G401 (cell line): Measurements from ENCODE around the gene LHFPL6. TPM values are rescaled to one million over a fixed set of nuclear protein-coding genes. Genes with fewer than 3 reads are reported as not detected.
A peak's percentile ranks its signal among the peaks of the same experiment; 100 is the strongest.

Experiments used
- DNase-seq: peaks from one replicate; pipeline ENCODE4 v3.0.0-alpha.2; 2015; ENCODE audit warnings: low spot score
- in situ Hi-C: cut with HindIII; loops from 2 replicates; pipeline ENCODE4 v1.10.0; 2016; ENCODE audit warnings: low sequenced_read_pairs, mixed read lengths
- total RNA-seq: library from RNA; depleted of rRNA; stranded (reverse); fragments of >200 nt; shearing (Covaris generic); gene quantifications from 2 replicates; pipeline ENCODE4 v1.2.3, GENCODE V29; 2014

LHFPL6 gene
- total RNA-seq, 1 experiment from 2014 or later = not detected

- in situ Hi-C loops = no loop called here
- DNase-seq = no peak
Observed at GRCh38 chr13:39378306-39378705, 224.7 kb downstream of the LHFPL6 start.

- in situ Hi-C loops = no loop called here
- DNase-seq = no peak
Observed at GRCh38 chr13:39377699-39378098, 225.3 kb downstream of the LHFPL6 start.

GRCh38 chr13:39376076-39376475 lies 226.9 kb downstream of the LHFPL6 start:
- in situ Hi-C loops = no loop called here

GRCh38 chr13:39375601-39376000 lies 227.4 kb downstream of the LHFPL6 start:
- in situ Hi-C loops = no loop called here
- no peak for DNase-seq

More at GRCh38 chr13:39376076-39376475, 226.9 kb downstream of the LHFPL6 start:
- DNase-seq = peak; percentile 63

- in situ Hi-C loops = no loop called here
- DNase-seq = no peak
Observed at GRCh38 chr13:39374741-39375189, 228.2 kb downstream of the LHFPL6 start.

- in situ Hi-C loops = no loop called here
- no peak for DNase-seq
Observed at GRCh38 chr13:39373145-39373544, 229.8 kb downstream of the LHFPL6 start.

GRCh38 chr13:39371706-39372105 lies 231.3 kb downstream of the LHFPL6 start:
- in situ Hi-C loops = no loop called here
- no peak for DNase-seq

GRCh38 chr13:39370554-39370953 lies 232.4 kb downstream of the LHFPL6 start:
- DNase-seq = peak; percentile 75
- in situ Hi-C loops = no loop called here

GRCh38 chr13:39370048-39370447 lies 232.9 kb downstream of the LHFPL6 start:
- in situ Hi-C loops = no loop called here

GRCh38 chr13:39369161-39369890 lies 233.7 kb downstream of the LHFPL6 start:
- no peak for DNase-seq
- in situ Hi-C loops = no loop called here

More at GRCh38 chr13:39370048-39370447, 232.9 kb downstream of the LHFPL6 start:
- no peak for DNase-seq

- in situ Hi-C loops = no loop called here
- DNase-seq = no peak
Observed at GRCh38 chr13:39365879-39366278, 237.1 kb downstream of the LHFPL6 start.

GRCh38 chr13:39364947-39365468 lies 238.0 kb downstream of the LHFPL6 start:
- in situ Hi-C loops = no loop called here
- peak; percentile 30 for DNase-seq

- in situ Hi-C loops = no loop called here
- no peak for DNase-seq
Observed at GRCh38 chr13:39363382-39363772, 239.6 kb downstream of the LHFPL6 start.

- in situ Hi-C loops = no loop called here
- DNase-seq = peak; percentile 61
Observed at GRCh38 chr13:39362652-39363381, 240.2 kb downstream of the LHFPL6 start.

- no peak for DNase-seq
- in situ Hi-C loops = no loop called here
Observed at GRCh38 chr13:39353988-39354387, 249.0 kb downstream of the LHFPL6 start.

- in situ Hi-C loops = no loop called here
- peak; percentile 90 for DNase-seq
Observed at GRCh38 chr13:39350461-39350881, 252.5 kb downstream of the LHFPL6 start.

- peak; percentile 47 for DNase-seq
- in situ Hi-C loops = no loop called here
Observed at GRCh38 chr13:39349391-39349960, 253.5 kb downstream of the LHFPL6 start.

GRCh38 chr13:39347926-39348901 lies 254.8 kb downstream of the LHFPL6 start:
- DNase-seq = peak; percentile 48
- in situ Hi-C loops = no loop called here

GRCh38 chr13:39345982-39346381 lies 257.0 kb downstream of the LHFPL6 start:
- in situ Hi-C loops = no loop called here

More at GRCh38 chr13:39345982-39346381, 257.0 kb downstream of the LHFPL6 start:
- DNase-seq = no peak
